HL-60 (cell line): ENCODE data around the gene B9D2.

Experiments
- CTCF ChIP-seq: IDR thresholded peaks from one replicate; pipeline ENCODE4 v1.5.1; 2011; ENCODE audit warnings: low read length, control low read depth, inconsistent platforms; ENCODE audit not compliant: insufficient read depth
- GABPA ChIP-seq: IDR thresholded peaks from 2 replicates; pipeline ENCODE4 v1.6.1; 2012; ENCODE audit warnings: low read depth
- POLR2AphosphoS5 ChIP-seq: IDR thresholded peaks from 2 replicates; pipeline ENCODE4 v1.6.1; 2012; ENCODE audit warnings: low read depth
- REST ChIP-seq: IDR thresholded peaks from 2 replicates; pipeline ENCODE4 v1.6.1; 2012; ENCODE audit warnings: low read depth; ENCODE audit not compliant: insufficient replicate concordance

- TF ChIP-seq CTCF: no peak
- no peak for TF ChIP-seq REST
- no peak for TF ChIP-seq GABPA
- TF ChIP-seq POLR2AphosphoS5: no peak
These were observed 45.3 kb upstream of the B9D2 start for GRCh38 chr19:41409288-41409687.
